DOHH2 (cell line): ENCODE measurements around the gene RMC1.
A peak's percentile ranks its signal among the peaks of the same experiment; 100 is the strongest.

Source experiments
- H3F3A ChIP-seq: fragments of 200-600 bp; sonication (generic), shearing (Covaris generic); 2 replicates; pipeline ENCODE4 v1.6.0; 2016; ENCODE audit warnings: antibody characterized with exemption, mild to moderate bottlenecking; ENCODE audit not compliant: control insufficient read depth, insufficient read depth
- H3K27ac ChIP-seq: fragments of 200-600 bp; sonication (generic); 2 replicates; pipeline ENCODE4 v1.5.1; 2014; ENCODE audit warnings: low read depth, mild to moderate bottlenecking, low read length, moderate library complexity
- H3K27me3 ChIP-seq: fragments of 200-600 bp; sonication (generic); 2 replicates; pipeline ENCODE4 v1.6.1; 2014; ENCODE audit warnings: mild to moderate bottlenecking, low read length, mixed read lengths; ENCODE audit not compliant: control insufficient read depth
- H3K36me3 ChIP-seq: fragments of 200-600 bp; sonication (generic); 2 replicates; pipeline ENCODE4 v1.6.1; 2014; ENCODE audit warnings: mild to moderate bottlenecking, low read length, moderate library complexity, mixed read lengths; ENCODE audit not compliant: control insufficient read depth
- H3K4me1 ChIP-seq: fragments of 200-600 bp; sonication (generic); 2 replicates; pipeline ENCODE4 v1.6.1; 2014; ENCODE audit warnings: mild to moderate bottlenecking, low read length, mixed read lengths; ENCODE audit not compliant: control insufficient read depth
- H3K4me2 ChIP-seq: fragments of 200-600 bp; sonication (generic); 2 replicates; pipeline ENCODE4 v1.6.0; 2014; ENCODE audit warnings: mild to moderate bottlenecking, low read length, moderate library complexity
- H3K4me3 ChIP-seq: fragments of 200-600 bp; sonication (generic); 2 replicates; pipeline ENCODE4 v1.5.1; 2014; ENCODE audit warnings: mild to moderate bottlenecking, low read length, mixed read lengths
- H3K79me2 ChIP-seq: fragments of 200-600 bp; sonication (generic); 2 replicates; pipeline ENCODE4 v1.6.1; 2014; ENCODE audit warnings: mild to moderate bottlenecking, low read length, mixed read lengths; ENCODE audit not compliant: control insufficient read depth
- H3K9me2 ChIP-seq: fragments of 200-600 bp; sonication (generic); replicated peaks from 2 replicates; pipeline ENCODE4 v1.6.1; 2014; ENCODE audit warnings: mild to moderate bottlenecking, low read length, mixed read lengths; ENCODE audit not compliant: control insufficient read depth
- H3K9me3 ChIP-seq: fragments of 200-600 bp; sonication (generic); 2 replicates; pipeline ENCODE4 v1.6.1; 2014; ENCODE audit warnings: antibody characterized with exemption, low read length, mixed read lengths; ENCODE audit not compliant: control insufficient read depth, insufficient read depth
- H4K20me1 ChIP-seq: fragments of 200-600 bp; sonication (generic); 2 replicates; pipeline ENCODE4 v1.6.0; 2014; ENCODE audit warnings: low read depth, mild to moderate bottlenecking, antibody characterized with exemption, low read length, moderate library complexity; ENCODE audit not compliant: control insufficient read depth, insufficient read depth
- CTCF ChIP-seq: fragments of 200-600 bp; sonication (generic); IDR thresholded peaks from one replicate; pipeline ENCODE4 v1.5.1; 2014; ENCODE audit warnings: antibody characterized with exemption, mild to moderate bottlenecking, low read depth, low read length; ENCODE audit not compliant: poor library complexity, severe bottlenecking
- EZH2phosphoT487 ChIP-seq: fragments of 200-600 bp; sonication (generic); IDR thresholded peaks from 2 replicates; pipeline ENCODE4 v1.6.1; 2017; ENCODE audit warnings: borderline replicate concordance, mild to moderate bottlenecking, antibody characterized with exemption, low read length, moderate library complexity, mixed read lengths

RMC1 gene

DNA sequence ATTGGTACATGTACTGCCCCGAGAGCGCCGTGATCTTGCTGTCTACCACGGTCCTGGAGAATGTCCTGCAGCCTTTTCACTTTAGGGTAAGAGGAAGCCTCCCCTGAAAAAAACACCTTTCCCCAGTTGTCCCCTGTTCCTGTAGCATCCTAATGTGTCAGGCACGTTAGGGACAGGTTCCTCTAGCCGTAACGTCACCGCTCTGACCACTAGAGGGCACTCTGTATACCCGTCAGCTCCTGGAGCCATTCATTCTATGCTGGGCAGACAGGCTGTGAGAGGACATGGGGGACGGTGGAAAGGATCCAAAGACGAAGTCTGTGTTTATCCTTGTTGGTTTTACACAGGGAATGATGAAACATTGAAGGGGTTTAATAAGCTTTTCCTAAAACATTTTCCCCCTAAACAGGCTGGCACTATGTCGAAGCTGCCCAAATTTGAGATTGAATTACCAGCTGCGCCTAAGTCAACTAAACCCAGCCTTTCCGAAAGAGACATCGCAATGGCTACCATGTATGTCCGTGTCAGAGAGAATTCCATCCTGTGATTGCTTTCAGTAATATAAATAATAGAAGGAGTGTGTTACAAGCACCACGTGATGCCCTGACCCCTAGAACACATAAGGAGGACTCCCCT lies 12.7 kb downstream of the RMC1 start:
- Histone ChIP-seq H3K4me2 (no peak overlapping the region), H3K27ac (no peak overlapping the region), H3F3A (peaks cover 9% of the 10 kb centered on the region), H3K27me3 (no peaks in the 10 kb centered on the region), H3K79me2 (no peaks in the 10 kb centered on the region), H3K9me3 (no peaks in the 10 kb centered on the region), H4K20me1 (no peaks in the 10 kb centered on the region), H3K36me3 (peaks cover 72% of the 10 kb centered on the region), H3K4me1 (peaks cover 14% of the 10 kb centered on the region), H3K4me3 (no peak overlapping the region), H3K9me2 (no peaks in the 10 kb centered on the region)
- TF ChIP-seq CTCF: peak; percentile 93
- no peak for TF ChIP-seq EZH2phosphoT487

GRCh38 chr18:23519734-23520133 lies 16.4 kb downstream of the RMC1 start:
- peaks cover 84% of the 10 kb centered on the region for H3K36me3 ChIP-seq
- no peak overlapping the region for H3K27ac ChIP-seq
- TF ChIP-seq EZH2phosphoT487 (no peak), CTCF (no peak)

DNA sequence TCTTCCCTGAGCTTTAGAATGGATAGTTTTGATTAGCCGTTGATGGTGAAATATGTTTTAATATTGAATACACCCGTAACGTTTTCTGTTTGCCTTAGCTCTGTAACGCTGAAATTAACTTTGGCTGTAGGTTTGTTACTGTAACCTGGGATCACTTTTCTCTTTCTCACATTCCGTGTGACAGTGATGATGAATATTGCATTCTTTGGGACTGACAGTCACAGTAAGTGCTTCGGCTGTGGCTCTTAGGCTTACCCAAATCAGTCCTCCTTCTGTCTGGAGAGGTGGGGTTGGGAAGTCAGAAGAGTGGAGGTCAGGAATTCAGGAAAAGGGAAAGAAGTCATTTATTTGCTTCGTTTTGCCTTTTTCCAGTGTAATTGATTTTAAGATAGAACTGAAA lies 18.0 kb downstream of the RMC1 start:
- Histone ChIP-seq H3K4me3 (no peak overlapping the region), H3K9me3 (no peaks in the 10 kb centered on the region), H4K20me1 (no peaks in the 10 kb centered on the region), H3K27ac (no peak overlapping the region), H3K27me3 (no peaks in the 10 kb centered on the region), H3K4me2 (no peak overlapping the region), H3F3A (no peaks in the 10 kb centered on the region), H3K9me2 (no peaks in the 10 kb centered on the region), H3K79me2 (no peaks in the 10 kb centered on the region), H3K36me3 (peaks cover 78% of the 10 kb centered on the region), H3K4me1 (no peaks in the 10 kb centered on the region)
- TF ChIP-seq EZH2phosphoT487: no peak
- no peak for TF ChIP-seq CTCF

More at GRCh38 chr18:23519734-23520133, 16.4 kb downstream of the RMC1 start:
- H3K4me1 ChIP-seq: no peaks in the 10 kb centered on the region
- no peak overlapping the region for H3K4me3 ChIP-seq
- H3F3A ChIP-seq: no peaks in the 10 kb centered on the region; the same call in 1 of the 2 replicates
- H4K20me1 ChIP-seq: no peaks in the 10 kb centered on the region
- no peaks in the 10 kb centered on the region for H3K9me2 ChIP-seq
- no peaks in the 10 kb centered on the region for H3K27me3 ChIP-seq
- no peaks in the 10 kb centered on the region for H3K9me3 ChIP-seq
- no peaks in the 10 kb centered on the region for H3K79me2 ChIP-seq
- no peak overlapping the region for H3K4me2 ChIP-seq
